GM23338 (cell line): Measurements from ENCODE around the gene DIAPH1.
A peak's percentile ranks its signal among the peaks of the same experiment; 100 is the strongest.

Source experiments
- EZH2 ChIP-seq: fragments of 200-600 bp; sonication (generic); IDR thresholded peaks from one replicate; pipeline ENCODE4 v1.8.0; 2017; ENCODE audit warnings: antibody characterized with exemption, mild to moderate bottlenecking, low read depth; ENCODE audit not compliant: unreplicated experiment
- EZH2phosphoT487 ChIP-seq: fragments of 200-600 bp; sonication (generic); IDR thresholded peaks from one replicate; pipeline ENCODE4 v1.8.1; 2018; ENCODE audit warnings: antibody characterized with exemption; ENCODE audit not compliant: unreplicated experiment
- JUNB ChIP-seq: IDR thresholded peaks from one replicate; pipeline ENCODE4 v1.6.1; 2016; ENCODE audit warnings: antibody characterized with exemption; ENCODE audit not compliant: unreplicated experiment
- NANOG ChIP-seq: IDR thresholded peaks from 2 replicates; pipeline ENCODE4 v1.6.1; 2016; ENCODE audit warnings: antibody characterized with exemption, borderline replicate concordance
- POLR2AphosphoS5 ChIP-seq: IDR thresholded peaks from 2 replicates; pipeline ENCODE4 v1.6.1; 2016; ENCODE audit warnings: antibody characterized with exemption, low read depth
- REST ChIP-seq: IDR thresholded peaks from one replicate; pipeline ENCODE4 v1.6.1; 2018; ENCODE audit warnings: antibody characterized with exemption; ENCODE audit not compliant: unreplicated experiment
- TF ChIP-seq, protein P1 (sequence below), 2 experiments: fragments of 200-600 bp in 1 of 2; sonication (generic) in 1 of 2; conservative IDR thresholded peaks; 2 replicates each; pipeline versions ENCODE4 v1.5.1 to v1.6.1; 2016 to 2017; ENCODE audit warnings: antibody characterized with exemption in 2 of 2, low read depth in 2 of 2, mild to moderate bottlenecking in 2 of 2, moderate library complexity in 1 of 2

GRCh38 chr5:141618804-141619554 lies at the start of gene DIAPH1:
- TF ChIP-seq, protein P1, sequence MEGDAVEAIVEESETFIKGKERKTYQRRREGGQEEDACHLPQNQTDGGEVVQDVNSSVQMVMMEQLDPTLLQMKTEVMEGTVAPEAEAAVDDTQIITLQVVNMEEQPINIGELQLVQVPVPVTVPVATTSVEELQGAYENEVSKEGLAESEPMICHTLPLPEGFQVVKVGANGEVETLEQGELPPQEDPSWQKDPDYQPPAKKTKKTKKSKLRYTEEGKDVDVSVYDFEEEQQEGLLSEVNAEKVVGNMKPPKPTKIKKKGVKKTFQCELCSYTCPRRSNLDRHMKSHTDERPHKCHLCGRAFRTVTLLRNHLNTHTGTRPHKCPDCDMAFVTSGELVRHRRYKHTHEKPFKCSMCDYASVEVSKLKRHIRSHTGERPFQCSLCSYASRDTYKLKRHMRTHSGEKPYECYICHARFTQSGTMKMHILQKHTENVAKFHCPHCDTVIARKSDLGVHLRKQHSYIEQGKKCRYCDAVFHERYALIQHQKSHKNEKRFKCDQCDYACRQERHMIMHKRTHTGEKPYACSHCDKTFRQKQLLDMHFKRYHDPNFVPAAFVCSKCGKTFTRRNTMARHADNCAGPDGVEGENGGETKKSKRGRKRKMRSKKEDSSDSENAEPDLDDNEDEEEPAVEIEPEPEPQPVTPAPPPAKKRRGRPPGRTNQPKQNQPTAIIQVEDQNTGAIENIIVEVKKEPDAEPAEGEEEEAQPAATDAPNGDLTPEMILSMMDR (conservative IDR thresholded peaks at IDR 0.05; ENCODE audit: low read depth in 2 of 2): peak; percentile 84 to 93
- TF ChIP-seq JUNB: no peak
- TF ChIP-seq POLR2AphosphoS5: peak; percentile 87
- no peak for TF ChIP-seq EZH2
- peak; percentile 21 for TF ChIP-seq REST
- TF ChIP-seq NANOG: no peak
- no peak for TF ChIP-seq EZH2phosphoT487
